BJ (cell line): ENCODE results near the gene PODXL. TPM values are rescaled to one million over a fixed set of nuclear protein-coding genes. Genes with fewer than 3 reads are reported as not detected.

Experiments used
- CTCF ChIA-PET: fragments of 350-600 bp; formaldehyde crosslinking; extraction: SDS; loops from one replicate; lab custom pipeline; 2021; ENCODE audit warnings: antibody characterized with exemption, inconsistent platforms; lab: Yijun Ruan, JAX
- POLR2A ChIA-PET: fragments of 300-600 bp; sonication (Branson Sonifier 250); formaldehyde crosslinking; extraction: SDS; loops from one replicate; lab custom pipeline; 2021; ENCODE audit warnings: antibody characterized with exemption; lab: Charles Lee
- DNase-seq: peaks from one replicate; pipeline ENCODE4 v3.0.0-alpha.2; 2011; ENCODE audit warnings: low read depth
- H3K27me3 ChIP-seq: 2 replicates; pipeline ENCODE4 v1.6.0; 2011; ENCODE audit warnings: low read length; ENCODE audit not compliant: control insufficient read depth, insufficient read depth
- H3K36me3 ChIP-seq: 2 replicates; pipeline ENCODE4 v1.5.1; 2011; ENCODE audit warnings: low read length; ENCODE audit not compliant: control insufficient read depth, insufficient read depth
- H3K4me3 ChIP-seq: 2 replicates; pipeline ENCODE4 v1.5.1; 2011; ENCODE audit warnings: low read depth, mild to moderate bottlenecking, control low read depth, low read length
- CTCF ChIP-seq: IDR thresholded peaks from 2 replicates; pipeline ENCODE4 v1.5.1; 2011; ENCODE audit warnings: low read depth, mild to moderate bottlenecking, control low read depth, inconsistent platforms, low read length, moderate library complexity; ENCODE audit not compliant: insufficient read depth
- polyA plus RNA-seq: library from polyadenylated mRNA; depleted of rRNA; stranded (reverse); fragments of >200 nt; gene quantifications from 2 replicates; pipeline ENCODE4 v1.2.3, GENCODE V29; 2011

PODXL gene
- polyA plus RNA-seq, 1 experiment = 0.53 TPM

- Histone ChIP-seq H3K27me3 (peaks cover 5% of the 10 kb centered on the region; the same call in 1 of the 2 replicates), H3K4me3 (no peak overlapping the region), H3K36me3 (no peaks in the 10 kb centered on the region)
- CTCF ChIA-PET = no interaction called here
- TF ChIP-seq CTCF = no peak
- POLR2A ChIA-PET = no interaction called here
- no peak for DNase-seq
These were observed 12.5 kb upstream of the PODXL start for GRCh38 chr7:131568970-131569369.

DNA sequence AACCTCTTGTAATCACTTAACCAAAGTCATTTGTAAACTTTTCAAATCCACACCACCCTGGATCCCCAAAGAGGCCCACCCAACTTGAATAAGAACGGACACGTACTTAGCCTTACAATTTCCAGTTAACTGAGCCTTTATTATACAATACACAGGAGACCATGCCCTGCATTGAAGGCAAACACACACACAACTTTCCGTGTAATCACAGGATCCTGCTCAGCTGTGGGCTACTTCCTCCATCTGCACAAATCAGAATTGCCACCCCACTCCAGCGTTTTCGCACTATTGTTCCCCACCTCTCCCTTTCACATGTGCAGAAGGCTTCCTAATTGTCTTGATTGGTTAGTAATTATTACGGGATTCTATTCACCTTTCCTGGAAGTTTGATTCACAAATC is 12.1 kb upstream of the PODXL start:
- DNase-seq = no peak
- H3K36me3 ChIP-seq = no peaks in the 10 kb centered on the region
- ChIA-PET CTCF (no interaction called here), POLR2A (no interaction called here)
- H3K27me3 ChIP-seq = peaks cover 6% of the 10 kb centered on the region
- TF ChIP-seq CTCF = no peak
- no peak overlapping the region for H3K4me3 ChIP-seq

- Histone ChIP-seq H3K4me3 (no peak overlapping the region), H3K36me3 (no peaks in the 10 kb centered on the region), H3K27me3 (peaks cover 3% of the 10 kb centered on the region)
- ChIA-PET CTCF (no interaction called here), POLR2A (no interaction called here)
- TF ChIP-seq CTCF = no peak
- no peak for DNase-seq
These were observed 8.2 kb upstream of the PODXL start for GRCh38 chr7:131564640-131565039.

DNA sequence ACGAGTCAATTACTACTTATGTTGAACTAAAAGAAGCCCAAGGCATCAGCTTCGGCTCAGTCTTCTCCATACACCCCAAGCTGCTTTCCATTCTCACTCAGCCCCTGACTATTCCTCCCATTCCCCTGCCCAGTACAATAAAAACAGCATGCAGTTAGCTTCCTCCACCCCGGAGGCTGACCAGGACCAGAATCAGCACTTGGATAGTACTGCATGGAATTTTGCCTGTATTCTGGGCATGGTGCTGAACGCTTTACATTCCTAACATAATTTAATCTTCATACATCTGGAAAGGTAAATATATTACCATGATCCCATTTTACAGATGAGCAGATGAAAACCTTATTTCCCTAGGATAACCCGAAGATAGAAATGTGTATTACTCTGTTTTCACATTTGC is 7.5 kb upstream of the PODXL start:
- Histone ChIP-seq H3K36me3 (no peaks in the 10 kb centered on the region), H3K4me3 (no peak overlapping the region), H3K27me3 (peaks cover 1% of the 10 kb centered on the region)
- no peak for TF ChIP-seq CTCF
- POLR2A ChIA-PET = no interaction called here
- DNase-seq = no peak
- CTCF ChIA-PET = interaction anchor here (0.6 to 1.3 kb wide), 4 partner anchors 10 to 142 kb away, joined by 3 to 6 read pairs (median 4); no protein-coding TSS in a partner anchor

DNA sequence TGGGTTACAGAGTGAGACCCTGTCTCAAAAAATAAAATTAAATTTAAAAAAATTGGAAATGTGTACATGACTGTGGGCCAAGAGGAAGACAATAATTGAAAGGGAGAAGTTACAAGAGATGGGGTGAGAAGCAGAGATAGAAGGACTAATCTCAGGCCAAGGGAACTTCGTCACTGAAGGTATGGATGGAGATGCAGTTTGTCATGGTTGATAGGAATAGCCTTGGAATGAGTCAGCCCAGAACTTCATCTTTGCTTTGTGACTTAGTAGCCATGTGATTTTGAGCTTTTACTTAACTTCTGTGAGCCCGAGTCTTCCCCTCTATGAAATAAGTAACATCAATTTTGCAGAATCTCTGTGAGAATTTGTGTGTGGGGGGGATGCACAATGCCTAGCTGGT is 6.5 kb upstream of the PODXL start:
- DNase-seq = no peak
- CTCF ChIA-PET = interaction anchor here (1.1 to 1.3 kb wide), 4 partner anchors 9 to 56 kb away, joined by 3 to 6 read pairs (median 4); no protein-coding TSS in a partner anchor
- no peak overlapping the region for H3K4me3 ChIP-seq
- H3K27me3 ChIP-seq = peaks cover 3% of the 10 kb centered on the region
- TF ChIP-seq CTCF = no peak
- POLR2A ChIA-PET = no interaction called here
- no peaks in the 10 kb centered on the region for H3K36me3 ChIP-seq
